Stimulated activated CD4-positive, alpha-beta T cell treated with anti-CD3 and anti-CD28 coated beads, Interleukin-2, amount 100 ng/mL, for 48 hours (primary cell): ENCODE measurements around the gene MAU2.

ENCODE experiments used
- DNase-seq, 2 donors: peaks; one replicate each; pipeline ENCODE4 v3.0.0-alpha.2; 2020

MAU2 gene

GRCh38 chr19:19308373-19308772 lies 12.3 kb upstream of the MAU2 start:
- no peak for DNase-seq

GRCh38 chr19:19315444-19315843 lies 5.2 kb upstream of the MAU2 start:
- DNase-seq: no peak

DNA sequence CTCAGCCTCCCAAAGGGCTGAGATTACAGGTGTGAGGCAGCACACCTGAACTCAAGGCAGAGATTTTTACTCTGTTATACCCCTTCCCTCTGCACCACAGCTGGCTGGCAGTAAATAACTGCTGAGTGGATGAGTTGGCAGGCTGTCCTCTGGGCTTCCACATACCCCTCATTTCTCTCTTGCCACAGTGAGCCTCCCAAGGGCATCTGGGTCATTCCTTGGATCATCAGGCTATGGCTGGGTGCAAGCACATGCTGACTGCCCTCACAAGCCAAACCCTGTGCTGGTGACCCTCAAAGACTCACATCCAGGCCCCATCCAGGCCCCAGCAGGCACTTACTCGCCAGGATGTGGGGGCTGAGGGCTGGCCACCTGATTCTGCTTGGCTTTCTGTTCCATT lies 4.5 kb upstream of the MAU2 start:
- DNase-seq: no peak

- DNase-seq: no peak
Observed at GRCh38 chr19:19319732-19320360, 783 bp upstream of the MAU2 start.

GRCh38 chr19:19321141-19321577 lies 530 bp downstream of the MAU2 start:
- no peak for DNase-seq

- no peak for DNase-seq
Observed at GRCh38 chr19:19324059-19324770, 3.6 kb downstream of the MAU2 start.

- no peak for DNase-seq
Observed at GRCh38 chr19:19327672-19328071, 7.0 kb downstream of the MAU2 start.

GRCh38 chr19:19329126-19329525 lies 8.5 kb downstream of the MAU2 start:
- DNase-seq: no peak

DNA sequence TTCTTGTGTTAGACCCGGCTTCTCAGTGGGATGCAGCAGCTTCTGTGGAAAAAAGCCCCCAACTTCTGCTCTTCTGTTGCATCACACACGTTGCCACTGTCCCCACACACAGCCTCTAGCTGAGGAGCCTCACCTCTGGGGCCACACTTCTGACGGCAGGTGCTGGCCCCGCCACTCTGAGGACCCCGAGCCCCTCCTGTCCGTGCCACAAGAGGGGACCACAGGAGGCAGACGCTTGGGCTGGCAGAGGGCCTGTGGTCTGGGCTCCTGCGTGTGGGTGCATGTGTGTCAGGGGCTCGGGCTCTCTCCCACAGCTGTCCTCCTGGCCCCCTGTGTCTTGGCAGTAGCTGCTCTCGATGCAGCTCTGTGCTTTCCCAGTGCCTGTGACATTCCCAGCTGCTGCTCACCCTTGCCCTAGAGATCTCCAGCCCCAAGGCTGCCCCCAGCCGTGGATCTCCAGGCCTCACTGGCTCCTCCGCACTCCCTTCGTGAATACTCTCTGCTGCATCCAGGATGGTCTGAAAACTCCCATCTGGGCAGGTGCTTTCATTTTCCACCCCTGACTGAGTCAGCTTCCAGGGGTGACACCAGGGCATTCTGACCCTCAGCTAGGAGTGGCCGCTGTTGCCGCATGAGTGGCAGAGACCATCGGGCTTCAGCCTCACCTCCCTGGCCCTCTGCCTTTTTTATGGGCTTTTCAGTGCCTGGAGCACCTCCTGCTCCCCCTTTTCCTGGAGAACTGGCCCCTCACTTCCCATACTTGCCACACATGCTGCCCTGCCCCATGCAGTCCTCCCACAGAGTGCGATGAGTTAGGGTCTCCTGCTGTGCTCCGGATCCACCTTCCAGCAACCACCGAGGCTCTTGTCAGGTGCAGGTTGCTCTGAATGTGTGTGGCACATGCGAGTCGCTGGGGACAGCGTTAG lies 13.7 kb downstream of the MAU2 start:
- no peak for DNase-seq

GRCh38 chr19:19334989-19335344 lies 14.3 kb downstream of the MAU2 start:
- DNase-seq: no peak

DNA sequence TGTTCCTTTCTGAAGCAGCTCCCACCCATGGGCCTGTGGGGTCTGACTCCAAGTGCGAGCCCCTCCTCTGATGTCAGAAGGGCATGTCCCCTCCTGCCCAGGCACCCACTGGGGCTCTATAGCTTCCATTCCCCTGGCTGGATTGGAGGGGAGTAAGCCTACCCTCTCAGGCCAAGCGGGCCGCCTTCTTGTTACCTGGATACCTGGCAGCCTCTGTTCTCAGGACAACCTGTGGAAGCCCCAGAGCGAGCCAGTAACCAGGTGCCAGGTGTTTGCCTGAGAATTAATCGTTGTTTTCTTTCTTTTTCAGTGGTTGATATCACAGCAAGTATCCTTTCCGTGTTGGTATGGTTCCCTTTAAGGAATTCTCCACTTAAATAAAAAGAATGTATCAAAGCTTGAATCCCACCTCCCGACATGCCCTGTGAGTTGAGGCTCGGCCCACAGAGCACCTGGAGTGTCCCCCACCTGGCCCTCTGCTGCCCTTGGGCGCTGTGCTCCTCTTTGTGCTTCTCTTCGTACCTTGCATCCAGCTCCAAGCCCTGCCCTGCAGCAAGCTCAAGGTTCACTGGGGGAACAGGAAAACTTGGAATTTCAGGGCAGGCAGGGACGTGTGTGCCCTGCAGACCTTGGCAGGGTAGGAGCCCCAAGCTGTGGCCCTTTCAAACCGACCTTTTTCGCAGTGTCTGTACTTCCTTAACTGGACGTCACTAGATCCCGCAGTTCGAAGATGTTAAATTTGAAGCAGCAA lies 15.0 kb downstream of the MAU2 start:
- no peak for DNase-seq

DNA sequence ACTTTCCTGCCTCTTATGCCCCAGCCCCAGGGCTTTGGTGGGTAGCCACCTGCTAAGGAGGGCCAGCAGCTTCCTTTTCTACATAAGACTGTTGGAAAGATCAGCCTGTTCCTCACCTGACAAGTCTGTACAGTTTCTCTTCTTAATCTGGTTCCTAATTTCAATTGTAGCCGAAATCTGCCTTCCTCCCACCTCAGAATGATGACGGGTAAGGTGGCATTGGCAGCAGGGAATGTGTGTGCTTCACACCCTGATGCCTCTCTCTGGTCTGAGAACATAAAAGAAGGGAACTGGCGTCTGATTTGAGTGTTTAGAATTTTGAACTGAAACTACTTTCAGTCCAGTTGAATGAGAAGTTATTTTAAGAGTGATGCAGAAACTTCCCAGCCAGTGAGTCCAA lies 16.0 kb downstream of the MAU2 start:
- DNase-seq: no peak

DNA sequence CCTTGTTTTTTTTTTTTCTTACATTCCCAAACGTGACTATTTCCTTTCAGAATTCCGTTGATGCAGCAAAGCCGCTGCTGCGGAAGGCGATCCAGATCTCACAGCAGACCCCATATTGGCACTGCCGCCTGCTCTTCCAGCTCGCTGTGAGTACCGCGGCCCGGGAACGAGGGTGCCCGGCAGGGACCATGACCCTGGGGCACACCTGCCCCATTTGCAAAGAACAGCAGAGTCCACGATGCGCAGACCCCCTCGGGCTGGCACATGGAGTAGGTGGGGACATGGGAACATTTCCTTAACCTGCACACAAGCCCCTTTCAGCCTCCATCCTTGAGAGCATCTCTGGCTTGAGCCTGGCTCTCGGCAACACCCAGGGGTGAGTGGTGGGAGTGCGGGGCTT lies 16.5 kb downstream of the MAU2 start:
- DNase-seq: no peak

GRCh38 chr19:19338082-19338481 lies 17.5 kb downstream of the MAU2 start:
- no peak for DNase-seq

GRCh38 chr19:19341026-19341425 lies 20.4 kb downstream of the MAU2 start:
- no peak for DNase-seq

- no peak for DNase-seq
Observed at GRCh38 chr19:19342086-19343015, 21.7 kb downstream of the MAU2 start.

DNA sequence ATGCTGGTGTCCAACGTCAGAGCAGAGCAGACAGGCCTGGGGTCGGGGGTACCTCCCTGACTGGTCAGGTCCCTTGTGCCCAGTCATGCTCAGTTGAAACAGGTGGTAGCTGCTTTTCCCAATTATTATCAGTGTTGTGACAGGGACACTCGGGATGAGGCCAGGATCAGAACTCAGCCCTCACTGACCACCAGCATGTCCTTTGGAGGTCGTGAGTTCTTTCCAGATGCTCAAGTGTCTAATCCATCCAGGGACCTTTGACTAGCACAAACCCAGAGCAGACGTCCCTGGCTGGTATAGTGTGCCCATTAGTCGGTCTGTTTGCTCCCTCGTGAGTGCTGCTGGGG lies 22.4 kb downstream of the MAU2 start:
- DNase-seq: no peak

GRCh38 chr19:19343762-19344161 lies 23.1 kb downstream of the MAU2 start:
- no peak for DNase-seq

DNA sequence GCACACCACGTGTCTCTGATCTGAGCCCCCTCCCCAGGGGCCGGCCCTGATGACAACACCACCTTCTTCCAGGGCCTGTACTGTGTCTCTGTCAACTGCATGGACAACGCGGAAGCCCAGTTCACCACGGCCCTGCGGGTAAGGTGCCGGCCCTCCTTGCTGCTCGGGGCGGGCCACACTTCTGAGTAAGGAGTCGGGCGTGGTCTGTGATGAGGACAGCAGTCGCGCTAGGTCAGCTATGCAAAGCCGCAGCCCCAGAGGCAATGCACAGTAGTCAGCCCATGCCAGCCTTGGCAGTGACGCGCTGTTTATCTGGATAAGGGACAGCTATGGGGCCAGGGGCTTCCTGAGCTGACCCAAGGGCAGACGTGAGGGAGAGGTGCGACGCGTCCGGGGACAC lies 24.6 kb downstream of the MAU2 start:
- DNase-seq: no peak

DNA sequence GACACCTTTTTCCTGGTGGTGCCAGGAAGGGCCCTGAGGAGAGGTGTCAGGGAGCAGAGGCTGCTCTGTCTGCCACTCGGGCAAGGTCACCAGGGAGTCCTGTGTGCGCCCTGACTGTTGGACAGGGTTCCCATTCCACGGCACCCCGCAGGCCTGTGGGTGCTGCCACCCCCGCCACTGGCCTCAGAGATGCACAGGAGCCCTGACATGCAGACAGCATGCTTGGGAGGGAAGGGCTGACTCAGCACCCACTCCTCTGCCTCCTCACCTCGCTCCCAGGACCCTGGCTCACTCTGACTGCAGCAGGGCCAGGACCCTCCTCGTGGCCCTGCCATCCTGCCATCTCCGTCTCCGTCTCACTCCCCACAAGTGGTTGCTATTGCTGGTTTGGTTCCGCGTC lies 25.3 kb downstream of the MAU2 start:
- no peak for DNase-seq

DNA sequence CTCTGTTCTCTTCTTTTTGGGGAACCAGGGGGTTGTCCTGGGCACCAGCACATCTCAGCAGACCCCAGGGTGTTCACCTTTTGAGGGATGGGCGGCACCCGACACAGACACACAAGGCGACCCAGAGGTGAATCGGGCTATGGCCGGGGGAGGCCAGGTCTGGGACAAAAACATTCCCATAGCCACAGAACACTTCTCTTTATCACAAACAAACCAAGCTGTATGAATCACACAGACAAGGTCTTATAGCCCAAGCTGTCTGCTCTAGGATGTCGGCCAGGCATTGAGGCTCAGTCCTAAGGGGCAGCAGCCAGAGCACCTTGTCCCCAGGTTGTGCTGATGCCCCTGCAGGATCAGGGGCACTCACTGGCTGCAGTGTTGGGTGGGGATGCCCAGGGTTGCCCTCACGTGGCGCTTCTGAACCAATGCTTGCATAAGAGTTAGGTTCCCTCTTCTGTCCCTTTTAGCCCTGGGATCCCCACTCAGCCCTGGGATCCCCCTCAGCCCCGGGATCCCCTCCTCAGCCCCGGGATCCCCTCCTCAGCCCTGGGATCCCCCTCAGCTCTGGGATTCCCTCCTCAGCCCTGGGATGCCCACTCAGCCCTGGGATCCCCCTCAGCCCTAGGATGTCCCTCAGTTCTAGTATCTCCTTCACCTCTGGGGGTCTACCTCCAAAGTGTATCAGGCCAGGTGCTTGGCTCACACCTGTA lies 26.9 kb downstream of the MAU2 start:
- no peak for DNase-seq
